Umbilical cord (tissue), 2 donors: ENCODE results near the gene HECTD2. TPM values are rescaled to one million over a fixed set of nuclear protein-coding genes. Genes with fewer than 3 reads are reported as not detected.

Experiments
- DNase-seq: peaks from one replicate; pipeline ENCODE4 v3.0.0-alpha.2; 2015; ENCODE audit warnings: low spot score
- total RNA-seq: library from RNA; depleted of rRNA; stranded (reverse); fragments of >200 nt; gene quantifications from one replicate; pipeline ENCODE4 v1.2.3, GENCODE V29; 2014; ENCODE audit warnings: low replicate concordance; ENCODE audit not compliant: insufficient read depth

The HECTD2 gene
- total RNA-seq, 1 donor from 2014 or later: 49.4 TPM

- DNase-seq: peak; percentile 76
These were observed 126.6 kb downstream of the HECTD2 start for GRCh38 chr10:91536733-91537132.

GRCh38 chr10:91537614-91538383 is 127.7 kb downstream of the HECTD2 start:
- no peak for DNase-seq

GRCh38 chr10:91539930-91540329 is 129.8 kb downstream of the HECTD2 start:
- DNase-seq: no peak

GRCh38 chr10:91540733-91541132 is 130.6 kb downstream of the HECTD2 start:
- no peak for DNase-seq

- peak; percentile 80 for DNase-seq
These were observed 131.3 kb downstream of the HECTD2 start for GRCh38 chr10:91541481-91541880.

- DNase-seq: no peak
These were observed 135.2 kb downstream of the HECTD2 start for GRCh38 chr10:91545384-91545783.

GRCh38 chr10:91545838-91546237 is 135.7 kb downstream of the HECTD2 start:
- no peak for DNase-seq

GRCh38 chr10:91549262-91549661 is 139.1 kb downstream of the HECTD2 start:
- no peak for DNase-seq

GRCh38 chr10:91550021-91550420 is 139.9 kb downstream of the HECTD2 start:
- no peak for DNase-seq

- DNase-seq: peak; percentile 88
These were observed 141.7 kb downstream of the HECTD2 start for GRCh38 chr10:91551856-91552255.

- DNase-seq: peak; percentile 50
These were observed 142.3 kb downstream of the HECTD2 start for GRCh38 chr10:91552274-91553095.

- DNase-seq: peak; percentile 22
These were observed 145.3 kb downstream of the HECTD2 start for GRCh38 chr10:91555455-91555854.

- no peak for DNase-seq
These were observed 146.8 kb downstream of the HECTD2 start for GRCh38 chr10:91556691-91557566.

GRCh38 chr10:91557651-91558111 is 147.5 kb downstream of the HECTD2 start:
- DNase-seq: peak; percentile 40

GRCh38 chr10:91558473-91558872 is 148.3 kb downstream of the HECTD2 start:
- no peak for DNase-seq

GRCh38 chr10:91559169-91559568 is 149.0 kb downstream of the HECTD2 start:
- no peak for DNase-seq

GRCh38 chr10:91559750-91560149 is 149.6 kb downstream of the HECTD2 start:
- no peak for DNase-seq

GRCh38 chr10:91560827-91561226 is 150.7 kb downstream of the HECTD2 start:
- peak; percentile 44 for DNase-seq

GRCh38 chr10:91562839-91563581 is 152.9 kb downstream of the HECTD2 start:
- no peak for DNase-seq

- DNase-seq: no peak
These were observed 153.9 kb downstream of the HECTD2 start for GRCh38 chr10:91564026-91564425.
